Fibroblast of the aortic adventitia (primary cell): ENCODE measurements around the gene AQP11. TPM values are rescaled to one million over a fixed set of nuclear protein-coding genes. Genes with fewer than 3 reads are reported as not detected.

Experiments used
- DNase-seq: peaks from one replicate; pipeline ENCODE4 v3.0.0-alpha.2; 2010; ENCODE audit warnings: low read depth
- H3K4me3 ChIP-seq: 2 replicates; pipeline ENCODE4 v1.5.1; 2011; ENCODE audit warnings: low read depth, mild to moderate bottlenecking, control low read depth, low read length, moderate library complexity
- CTCF ChIP-seq: IDR thresholded peaks from 2 replicates; pipeline ENCODE4 v1.5.1; 2011; ENCODE audit warnings: mild to moderate bottlenecking, low read length, control low read depth, inconsistent platforms; ENCODE audit not compliant: insufficient read depth
- total RNA-seq: library from RNA; depleted of rRNA; stranded (reverse); fragments of >200 nt; gene quantifications from 2 replicates; pipeline ENCODE4 v1.2.3, GENCODE V29; 2012; ENCODE audit warnings: low replicate concordance

AQP11 gene
- total RNA-seq, 1 donor: 3.3 TPM

GRCh38 chr11:77592727-77593126 is 3.0 kb downstream of the AQP11 start:
- DNase-seq: no peak
- no peak overlapping the region for H3K4me3 ChIP-seq
- TF ChIP-seq CTCF: no peak

GRCh38 chr11:77593883-77594282 is 4.1 kb downstream of the AQP11 start:
- TF ChIP-seq CTCF: no peak
- no peak overlapping the region for H3K4me3 ChIP-seq
- DNase-seq: no peak

GRCh38 chr11:77596626-77597025 is 6.9 kb downstream of the AQP11 start:
- peak; percentile 80 for DNase-seq

GRCh38 chr11:77598195-77598594 is 8.4 kb downstream of the AQP11 start:
- no peak overlapping the region for H3K4me3 ChIP-seq
- no peak for TF ChIP-seq CTCF
- no peak for DNase-seq

More at GRCh38 chr11:77596626-77597025, 6.9 kb downstream of the AQP11 start:
- H3K4me3 ChIP-seq: no peak overlapping the region
- TF ChIP-seq CTCF: no peak

- H3K4me3 ChIP-seq: no peak overlapping the region
- no peak for TF ChIP-seq CTCF
- peak; percentile 89 for DNase-seq
Observed at GRCh38 chr11:77602381-77603088, 12.8 kb downstream of the AQP11 start.

GRCh38 chr11:77604281-77604680 is 14.5 kb downstream of the AQP11 start:
- H3K4me3 ChIP-seq: no peak overlapping the region
- no peak for DNase-seq
- no peak for TF ChIP-seq CTCF

GRCh38 chr11:77609234-77609633 is 19.5 kb downstream of the AQP11 start:
- no peak overlapping the region for H3K4me3 ChIP-seq
- no peak for DNase-seq
- TF ChIP-seq CTCF: no peak
